ENCODE results near the gene GOLGA6L1. TPM values are rescaled to one million over a fixed set of nuclear protein-coding genes. Genes with fewer than 3 reads are reported as not detected.

GOLGA6L1 gene
- total RNA-seq, 1 experiment from 2014 or later: not detected

DNA sequence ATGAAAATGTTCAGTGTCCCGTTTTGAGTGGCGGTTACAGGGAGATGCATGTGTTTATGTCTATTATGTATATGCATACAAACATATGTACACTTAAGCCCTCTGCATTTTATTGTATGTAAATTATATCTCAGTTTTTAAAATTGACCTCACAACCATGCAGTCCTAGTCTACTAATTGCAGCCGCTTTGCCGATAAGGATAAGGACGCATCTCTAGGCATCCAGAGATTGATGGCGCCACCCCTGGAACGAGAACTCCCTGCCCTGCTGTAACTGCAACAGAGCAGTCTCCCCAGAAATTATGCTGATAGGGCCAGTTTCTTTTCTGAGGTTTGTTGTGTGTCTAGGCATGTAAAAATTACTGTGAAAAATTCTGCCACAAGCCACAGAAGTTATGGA is 56.9 kb downstream of the GOLGA6L1 start:
- Histone ChIP-seq H3K27ac (ENCODE audit: low read length) (no peak overlapping the region), H3K9me3 (ENCODE audit: low read length) (no peaks in the 10 kb centered on the region), H3F3A (ENCODE audit: low read length, unreplicated experiment) (no peaks in the 10 kb centered on the region), H3K27me3 (ENCODE audit: low read length) (peaks cover 30% of the 10 kb centered on the region), H3K9ac (ENCODE audit: low read length) (no peak overlapping the region), H3K4me1 (ENCODE audit: insufficient read depth, low read length) (no peaks in the 10 kb centered on the region), H3K4me2 (ENCODE audit: low read length) (no peak overlapping the region), H3K4me3 (ENCODE audit: low read length) (no peak overlapping the region), H3K9me2 (replicated peaks; ENCODE audit: low read length) (no peaks in the 10 kb centered on the region), H2AFZ (ENCODE audit: low read length) (no peak overlapping the region), H3K79me2 (ENCODE audit: low read length) (no peaks in the 10 kb centered on the region), H4K20me1 (ENCODE audit: low read length) (no peaks in the 10 kb centered on the region), H3K36me3 (ENCODE audit: low read depth, low read length) (no peaks in the 10 kb centered on the region)
- BruUV-seq (replicated peaks): no TSS peak
- TF ChIP-seq EZH2 (IDR thresholded peaks at IDR 0.05; ENCODE audit: low read length, unreplicated experiment): no peak
- TF ChIP-seq, protein P1, sequence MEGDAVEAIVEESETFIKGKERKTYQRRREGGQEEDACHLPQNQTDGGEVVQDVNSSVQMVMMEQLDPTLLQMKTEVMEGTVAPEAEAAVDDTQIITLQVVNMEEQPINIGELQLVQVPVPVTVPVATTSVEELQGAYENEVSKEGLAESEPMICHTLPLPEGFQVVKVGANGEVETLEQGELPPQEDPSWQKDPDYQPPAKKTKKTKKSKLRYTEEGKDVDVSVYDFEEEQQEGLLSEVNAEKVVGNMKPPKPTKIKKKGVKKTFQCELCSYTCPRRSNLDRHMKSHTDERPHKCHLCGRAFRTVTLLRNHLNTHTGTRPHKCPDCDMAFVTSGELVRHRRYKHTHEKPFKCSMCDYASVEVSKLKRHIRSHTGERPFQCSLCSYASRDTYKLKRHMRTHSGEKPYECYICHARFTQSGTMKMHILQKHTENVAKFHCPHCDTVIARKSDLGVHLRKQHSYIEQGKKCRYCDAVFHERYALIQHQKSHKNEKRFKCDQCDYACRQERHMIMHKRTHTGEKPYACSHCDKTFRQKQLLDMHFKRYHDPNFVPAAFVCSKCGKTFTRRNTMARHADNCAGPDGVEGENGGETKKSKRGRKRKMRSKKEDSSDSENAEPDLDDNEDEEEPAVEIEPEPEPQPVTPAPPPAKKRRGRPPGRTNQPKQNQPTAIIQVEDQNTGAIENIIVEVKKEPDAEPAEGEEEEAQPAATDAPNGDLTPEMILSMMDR (conservative IDR thresholded peaks at IDR 0.05; ENCODE audit: low read depth, low read length): no peak
- no peak for TF ChIP-seq EZH2phosphoT487 (IDR thresholded peaks at IDR 0.05; ENCODE audit: borderline replicate concordance, low read length)
- no peak for DNase-seq
- ATAC-seq: no peak
- POLR2A ChIA-PET (ENCODE audit: unreplicated experiment): no interaction called here
- intact Hi-C loops (cut with micrococcal nuclease): loop anchor here (10.0 kb wide), 2 partner anchors 185 to 385 kb away; no protein-coding TSS in a partner anchor
- CTCF ChIA-PET: no interaction called here

Other genes with a start within 250 kb of the GOLGA6L1 start
- gene CYFIP1, start 156.5 kb downstream of the GOLGA6L1 start, total RNA-seq (2014; rRNA removed): 80.3 and 85.4 TPM in 2 replicates
- 33.4 and 63.0 TPM in 2 replicates for gene TUBGCP5, start 97.3 kb downstream of the GOLGA6L1 start, total RNA-seq (2014; rRNA removed)
- gene GOLGA6L26, start 197.4 kb upstream of the GOLGA6L1 start, total RNA-seq (2014; rRNA removed): not detected in 2 replicates
- gene GOLGA8S, start 217.9 kb upstream of the GOLGA6L1 start, total RNA-seq (2014; rRNA removed): not detected in 2 replicates